Peyer's patch (tissue), 4 donors: Measurements from ENCODE around the gene FAH. TPM values are rescaled to one million over a fixed set of nuclear protein-coding genes. Genes with fewer than 3 reads are reported as not detected.

Experiments used
- DNase-seq, 3 donors: peaks; one replicate each; pipeline ENCODE4 v3.0.0-alpha.2; 2017 to 2019
- H3K27ac ChIP-seq, 4 donors: fragments of 200-600 bp; sonication (generic); one replicate each; pipeline ENCODE4 v1.5.1; 2016 to 2019
- H3K27me3 ChIP-seq, 2 donors: fragments of 200-600 bp; sonication (generic); one replicate each; pipeline ENCODE4 v1.5.1; 2019
- H3K36me3 ChIP-seq, 3 donors: fragments of 200-600 bp; sonication (generic); one replicate each; pipeline ENCODE4 v1.5.1; 2016 to 2019
- H3K4me1 ChIP-seq, 4 donors: fragments of 200-600 bp; sonication (generic); one replicate each; pipeline ENCODE4 v1.5.1; 2016 to 2019
- H3K4me3 ChIP-seq, 4 donors: fragments of 200-600 bp; sonication (generic); 1 replicate in 3 of 4; 2 replicates in 1 of 4; pipeline ENCODE4 v1.5.1; 2016 to 2019; ENCODE audit warnings: mild to moderate bottlenecking in 1 of 4
- H3K9me3 ChIP-seq, 4 donors: fragments of 200-600 bp; sonication (generic); one replicate each; pipeline ENCODE4 v1.5.1; 2016 to 2019; ENCODE audit warnings: mild to moderate bottlenecking in 1 of 4
- CTCF ChIP-seq, 6 experiments: fragments of 450-650 bp in 4 of 6; fragments of 200-600 bp in 2 of 6; sonication (generic) in 1 of 6; IDR thresholded peaks; one replicate each; pipeline ENCODE4 v1.5.1; 2017 to 2019; ENCODE audit warnings: antibody characterized with exemption in 6 of 6, mild to moderate bottlenecking in 3 of 6, moderate library complexity in 1 of 6
- POLR2A ChIP-seq, 2 donors: fragments of 450-650 bp; IDR thresholded peaks; one replicate each; pipeline ENCODE4 v1.5.1; 2017; ENCODE audit warnings: antibody characterized with exemption in 2 of 2, mild to moderate bottlenecking in 2 of 2, moderate library complexity in 2 of 2
- total RNA-seq, 4 donors: library from RNA; depleted of rRNA; stranded (reverse); fragments of >200 nt; gene quantifications; one replicate each; pipeline ENCODE4 v1.1.0, GENCODE V29; 2016

The FAH gene
- total RNA-seq, 4 donors from 2014 or later: 6.6 to 17.3 (median 15.3) TPM

DNA sequence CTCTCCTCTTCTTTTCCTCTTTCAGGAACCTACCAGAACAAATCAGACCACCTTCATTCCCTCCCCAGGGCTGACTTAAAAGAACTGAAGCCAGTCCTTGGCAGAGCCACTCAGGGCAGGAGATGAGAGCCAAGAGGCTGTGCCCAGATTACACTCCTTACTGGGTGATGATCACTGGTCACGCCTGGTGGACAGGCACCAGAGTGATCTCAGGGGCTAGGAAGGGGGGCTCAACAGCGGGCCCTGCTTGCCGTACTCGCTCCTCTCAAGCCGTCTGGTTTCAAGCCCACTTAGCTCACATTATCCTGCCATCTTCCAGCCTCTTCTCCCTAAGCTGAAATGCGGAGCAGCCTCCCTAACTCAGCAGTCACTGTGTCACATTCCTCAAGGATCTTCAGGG lies 1.7 kb upstream of the FAH start:
- Histone ChIP-seq H3K4me1 (peaks cover 0 to 14% (median 0%) of the 10 kb centered on the region in 4 donors), H3K27ac (no peak overlapping the region), H3K27me3 (no peaks in the 10 kb centered on the region), H3K4me3 (no peak overlapping the region), H3K9me3 (no peaks in the 10 kb centered on the region), H3K36me3 (no peaks in the 10 kb centered on the region)
- DNase-seq: no peak
- no peak for TF ChIP-seq CTCF (IDR thresholded peaks at IDR 0.05)
- no peak for TF ChIP-seq POLR2A (IDR thresholded peaks at IDR 0.05)

DNA sequence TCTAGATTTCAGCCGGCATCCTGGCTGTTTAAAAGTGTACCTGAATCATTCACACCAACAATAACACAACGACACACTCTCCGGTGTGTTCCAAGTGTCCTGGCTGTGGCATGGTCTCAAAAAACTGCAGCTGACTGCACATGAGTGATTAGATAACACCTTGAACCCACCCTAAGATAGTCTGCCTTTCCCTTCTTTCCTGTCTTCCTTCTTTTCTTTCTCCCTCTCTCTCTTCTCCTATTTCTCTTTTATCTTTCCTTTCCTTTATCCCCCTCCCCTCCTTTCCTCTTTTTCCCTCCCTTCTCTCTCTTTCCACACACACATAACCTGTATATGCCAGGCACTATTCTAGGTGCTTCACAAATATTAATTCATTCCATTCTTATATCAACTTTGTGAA lies 1.2 kb upstream of the FAH start:
- no peaks in the 10 kb centered on the region for H3K27me3 ChIP-seq
- H3K36me3 ChIP-seq: no peaks in the 10 kb centered on the region
- TF ChIP-seq CTCF (IDR thresholded peaks at IDR 0.05) (no peak), POLR2A (IDR thresholded peaks at IDR 0.05) (no peak)
- DNase-seq: no peak
- no peaks in the 10 kb centered on the region for H3K9me3 ChIP-seq
- H3K27ac ChIP-seq: peak overlapping the region in 2 of 4 donors; percentile 58 to 75
- H3K4me1 ChIP-seq: peaks cover 0 to 14% (median 0%) of the 10 kb centered on the region in 4 donors
- H3K4me3 ChIP-seq: no peak overlapping the region

GRCh38 chr15:80152180-80152895 lies 461 bp upstream of the FAH start:
- H3K36me3 ChIP-seq: no peaks in the 10 kb centered on the region
- peak overlapping the region; percentile 56 to 81 (median 78) for H3K4me3 ChIP-seq
- no peaks in the 10 kb centered on the region for H3K9me3 ChIP-seq
- no peaks in the 10 kb centered on the region for H3K27me3 ChIP-seq
- peak; percentile 97 to 99 (median 98) for DNase-seq
- TF ChIP-seq CTCF (IDR thresholded peaks at IDR 0.05) (no peak), POLR2A (IDR thresholded peaks at IDR 0.05) (no peak)
- H3K27ac ChIP-seq: peak overlapping the region; percentile 75 to 81 (median 76)
- peaks cover 0 to 14% (median 0%) of the 10 kb centered on the region in 4 donors for H3K4me1 ChIP-seq

- H3K9me3 ChIP-seq: no peaks in the 10 kb centered on the region
- peaks cover 0 to 14% (median 0%) of the 10 kb centered on the region in 4 donors for H3K4me1 ChIP-seq
- no peaks in the 10 kb centered on the region for H3K27me3 ChIP-seq
- peak overlapping the region in 3 of 4 donors; percentile 75 to 81 (median 75) for H3K27ac ChIP-seq
- TF ChIP-seq CTCF (IDR thresholded peaks at IDR 0.05) (no peak), POLR2A (IDR thresholded peaks at IDR 0.05) (no peak)
- no peaks in the 10 kb centered on the region for H3K36me3 ChIP-seq
- no peak for DNase-seq
- peak overlapping the region in 2 of 4 donors; percentile 76 to 79 for H3K4me3 ChIP-seq
Measured at GRCh38 chr15:80153900-80154299, 1.1 kb downstream of the FAH start.

- H3K9me3 ChIP-seq: no peaks in the 10 kb centered on the region
- H3K27ac ChIP-seq: peak overlapping the region in 1 of 4 donors; percentile 23
- H3K36me3 ChIP-seq: peaks cover 0 to 1% (median 0%) of the 10 kb centered on the region in 3 donors
- DNase-seq: no peak
- peak overlapping the region in 1 of 4 donors; percentile 76 for H3K4me3 ChIP-seq
- TF ChIP-seq CTCF (IDR thresholded peaks at IDR 0.05): no peak
- TF ChIP-seq POLR2A (IDR thresholded peaks at IDR 0.05): no peak
- no peaks in the 10 kb centered on the region for H3K27me3 ChIP-seq
- peaks cover 0 to 14% (median 0%) of the 10 kb centered on the region in 4 donors for H3K4me1 ChIP-seq
Measured at GRCh38 chr15:80154336-80154735, 1.5 kb downstream of the FAH start.
